Measurements from ENCODE around the gene GPR119.
"Not testable (repeated sequence)": the region's sequence is repeated elsewhere in the genome, so short reads cannot be mapped to it uniquely, and the experiment has no call there.

The GPR119 gene

GRCh38 chrX:130338869-130339268 lies 46.6 kb downstream of the GPR119 start:
- DNase-seq = not testable (repeated sequence)

GRCh38 chrX:130336531-130336930 lies 48.9 kb downstream of the GPR119 start:
- no peak for DNase-seq

Measured in activated CD4-positive, CD25-positive, alpha-beta regulatory T cell treated with anti-CD3 and anti-CD28 coated beads, Interleukin-2, amount 50 U/mL, for 72 hours (primary cell).